RWPE2 (cell line): ENCODE data around the gene RAD18.

Experiments
- ATAC-seq: fragments of 200-7000 bp; cut with Tn5 transposase; 3 replicates; pipeline ENCODE4 v1.9.1; 2021; ENCODE audit warnings: low read depth
- DNase-seq: peaks from one replicate; pipeline ENCODE4 v3.0.0-alpha.2; 2020; ENCODE audit warnings: low spot score
- H3K27ac ChIP-seq: fragments of 450-650 bp; 2 replicates; pipeline ENCODE4 v1.5.1; 2017; ENCODE audit warnings: mild to moderate bottlenecking; ENCODE audit not compliant: poor library complexity, severe bottlenecking
- H3K27me3 ChIP-seq: fragments of 250-450 bp; sonication (Bioruptor Pico); 2 replicates; pipeline ENCODE4 v1.5.1; 2021; ENCODE audit warnings: mild to moderate bottlenecking, moderate library complexity; ENCODE audit not compliant: insufficient read depth, poor library complexity, severe bottlenecking
- H3K36me3 ChIP-seq: fragments of 250-450 bp; sonication (Bioruptor Pico); 2 replicates; pipeline ENCODE4 v1.5.1; 2020; ENCODE audit warnings: low read depth, mild to moderate bottlenecking, moderate library complexity
- H3K4me1 ChIP-seq: fragments of 250-450 bp; sonication (Bioruptor Pico); 2 replicates; pipeline ENCODE4 v1.5.1; 2021; ENCODE audit warnings: mild to moderate bottlenecking, moderate library complexity; ENCODE audit not compliant: insufficient read depth, poor library complexity, severe bottlenecking
- H3K4me3 ChIP-seq: fragments of 250-450 bp; sonication (Bioruptor Pico); 2 replicates; pipeline ENCODE4 v1.5.1; 2021; ENCODE audit warnings: mild to moderate bottlenecking, moderate library complexity; ENCODE audit not compliant: severe bottlenecking
- H3K9me3 ChIP-seq: fragments of 250-450 bp; sonication (Bioruptor Pico); 2 replicates; pipeline ENCODE4 v1.5.1; 2021; ENCODE audit warnings: mild to moderate bottlenecking, moderate library complexity; ENCODE audit not compliant: severe bottlenecking
- CTCF ChIP-seq: fragments of 450-650 bp; IDR thresholded peaks from one replicate; pipeline ENCODE4 v1.5.1; 2017; ENCODE audit warnings: mild to moderate bottlenecking, moderate library complexity; ENCODE audit not compliant: poor library complexity, severe bottlenecking

The RAD18 gene

DNA sequence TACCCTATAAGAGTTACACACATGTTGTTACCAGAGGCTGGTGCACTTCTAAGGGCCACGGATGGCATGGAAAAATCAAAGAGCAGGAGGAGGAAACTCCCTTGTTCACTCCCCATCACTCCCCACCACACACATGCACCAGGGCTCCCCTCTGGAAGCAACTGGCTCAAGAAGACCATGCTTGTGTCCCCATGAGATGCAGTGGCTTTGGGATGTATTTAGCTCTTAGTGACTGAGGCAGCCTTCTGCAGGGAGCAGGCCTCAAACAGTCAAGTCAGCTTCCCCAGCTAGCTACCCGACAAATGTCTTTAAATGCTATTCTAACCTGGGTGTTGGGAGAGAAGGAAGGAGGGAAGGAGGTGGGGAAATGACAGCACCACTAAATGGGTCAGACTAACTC, 32.9 kb upstream of the RAD18 start:
- no peaks in the 10 kb centered on the region for H3K36me3 ChIP-seq
- TF ChIP-seq CTCF, result no peak
- ATAC-seq (no peak), DNase-seq (no peak)
- no peak overlapping the region for H3K27ac ChIP-seq
- no peak overlapping the region for H3K4me3 ChIP-seq
- H3K27me3 ChIP-seq, result no peaks in the 10 kb centered on the region
- no peaks in the 10 kb centered on the region for H3K9me3 ChIP-seq
- H3K4me1 ChIP-seq, result no peaks in the 10 kb centered on the region

DNA sequence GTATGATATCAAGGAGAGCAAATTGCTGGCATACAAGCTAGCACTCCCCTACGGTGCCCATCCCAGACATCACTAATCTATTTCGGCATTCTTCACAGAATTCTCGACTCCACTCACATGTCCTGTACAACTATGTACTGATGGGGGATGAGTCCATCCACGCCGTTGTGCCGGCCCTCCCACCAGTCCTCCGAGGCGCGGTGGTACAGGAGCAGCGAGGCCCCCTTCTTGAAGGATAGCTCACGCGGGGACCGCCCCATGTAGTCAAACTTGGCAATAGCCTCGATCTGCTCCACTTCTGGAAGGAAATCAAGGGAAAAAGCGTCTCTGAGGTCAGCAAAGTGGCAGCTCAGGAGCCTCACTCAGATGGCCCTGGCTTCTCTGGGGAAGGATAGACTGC, 31.0 kb upstream of the RAD18 start:
- DNase-seq (no peak), ATAC-seq (no peak)
- no peaks in the 10 kb centered on the region for H3K9me3 ChIP-seq
- no peaks in the 10 kb centered on the region for H3K27me3 ChIP-seq
- no peaks in the 10 kb centered on the region for H3K4me1 ChIP-seq
- H3K27ac ChIP-seq, result no peak overlapping the region
- no peaks in the 10 kb centered on the region for H3K36me3 ChIP-seq
- H3K4me3 ChIP-seq, result no peak overlapping the region
- no peak for TF ChIP-seq CTCF

GRCh38 chr3:8993331-8993730, 30.1 kb upstream of the RAD18 start:
- Histone ChIP-seq H3K9me3 (no peaks in the 10 kb centered on the region), H3K4me1 (no peaks in the 10 kb centered on the region), H3K27ac (no peak overlapping the region), H3K4me3 (no peak overlapping the region), H3K27me3 (no peaks in the 10 kb centered on the region), H3K36me3 (no peaks in the 10 kb centered on the region)
- ATAC-seq (no peak), DNase-seq (no peak)
- TF ChIP-seq CTCF, result no peak

- Histone ChIP-seq H3K9me3 (no peaks in the 10 kb centered on the region), H3K27ac (no peak overlapping the region), H3K4me3 (no peak overlapping the region), H3K27me3 (no peaks in the 10 kb centered on the region), H3K36me3 (no peaks in the 10 kb centered on the region), H3K4me1 (no peaks in the 10 kb centered on the region)
- DNase-seq (no peak), ATAC-seq (no peak)
- no peak for TF ChIP-seq CTCF
Observed at GRCh38 chr3:8992854-8993253, 29.6 kb upstream of the RAD18 start.

DNA sequence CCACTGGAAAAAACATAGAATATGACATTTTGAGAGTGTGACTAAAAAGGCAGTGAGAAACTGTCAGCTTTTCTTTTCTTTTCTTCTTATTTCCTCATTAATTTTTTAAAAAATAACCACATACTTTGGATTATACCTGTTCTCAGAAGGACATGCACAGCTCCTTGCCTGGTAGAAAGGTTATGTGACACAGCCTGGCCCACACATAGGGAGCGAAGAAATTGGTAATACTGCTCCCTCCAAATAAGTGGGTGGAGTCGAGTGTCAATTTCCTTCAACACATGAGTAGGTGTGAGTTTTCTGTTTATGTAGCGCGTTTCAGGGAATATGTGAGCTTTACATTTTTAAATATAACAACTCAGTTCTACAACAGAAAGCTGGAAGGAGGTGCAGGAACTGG, 28.9 kb upstream of the RAD18 start:
- no peaks in the 10 kb centered on the region for H3K9me3 ChIP-seq
- no peak for ATAC-seq
- H3K27ac ChIP-seq, result no peak overlapping the region
- H3K27me3 ChIP-seq, result no peaks in the 10 kb centered on the region
- DNase-seq, result no peak
- H3K4me1 ChIP-seq, result no peaks in the 10 kb centered on the region
- H3K4me3 ChIP-seq, result no peak overlapping the region
- no peaks in the 10 kb centered on the region for H3K36me3 ChIP-seq
- TF ChIP-seq CTCF, result no peak
